HepG2 (cell line): Measurements from ENCODE around the gene HDLBP. TPM values are rescaled to one million over a fixed set of nuclear protein-coding genes. Genes with fewer than 3 reads are reported as not detected.

Source experiments
- ARID4A ChIP-seq: sonication (generic); formaldehyde crosslinking; IDR thresholded peaks from 2 replicates; pipeline ENCODE4 v1.5.0; 2020; ENCODE audit warnings: mild to moderate bottlenecking, missing genetic modification reagents, borderline replicate concordance
- ATF7-NPFF ChIP-seq: sonication (generic); formaldehyde crosslinking; IDR thresholded peaks from 2 replicates; pipeline ENCODE4 v1.8.1; 2023; ENCODE audit warnings: mild to moderate bottlenecking, low read depth, missing genetic modification reagents, moderate library complexity
- CREB1 ChIP-seq, 2 experiments: fragments of 450-650 bp in 1 of 2; IDR thresholded peaks; 2 replicates each; pipeline ENCODE4 v1.6.1; 2016 to 2017; ENCODE audit warnings: control low read depth in 1 of 2, mild to moderate bottlenecking in 1 of 2, missing compliant biosample characterization in 1 of 2, missing genetic modification characterization in 1 of 2
- DNMT3B ChIP-seq: conservative IDR thresholded peaks from 2 replicates; pipeline ENCODE4 v1.6.1; 2016; ENCODE audit warnings: missing biosample characterization, control low read depth
- GPN1 ChIP-seq: sonication (generic); formaldehyde crosslinking; IDR thresholded peaks from 2 replicates; pipeline ENCODE4 v1.5.1; 2020; ENCODE audit warnings: missing genetic modification reagents, borderline replicate concordance
- MXD3 ChIP-seq: IDR thresholded peaks from 2 replicates; pipeline ENCODE4 v1.6.1; 2016; ENCODE audit warnings: mild to moderate bottlenecking, missing biosample characterization, missing genetic modification reagents
- MXD4 ChIP-seq: IDR thresholded peaks from 2 replicates; pipeline ENCODE4 v1.6.1; 2016; ENCODE audit warnings: mild to moderate bottlenecking, missing biosample characterization, missing genetic modification reagents
- POGK ChIP-seq: sonication (generic); formaldehyde crosslinking; conservative IDR thresholded peaks from 2 replicates; pipeline ENCODE4 v1.8.0; 2022; ENCODE audit warnings: mild to moderate bottlenecking, moderate library complexity, missing genetic modification reagents
- SMAD1 ChIP-seq: sonication (generic); formaldehyde crosslinking; IDR thresholded peaks from 2 replicates; pipeline ENCODE4 v1.4.0; 2020; ENCODE audit warnings: missing genetic modification reagents, low read depth, mild to moderate bottlenecking, borderline replicate concordance
- SMYD3 ChIP-seq: sonication (generic); formaldehyde crosslinking; IDR thresholded peaks from 2 replicates; pipeline ENCODE4 v1.8.1; 2023; ENCODE audit warnings: mild to moderate bottlenecking, missing genetic modification reagents
- YEATS4 ChIP-seq: sonication (generic); formaldehyde crosslinking; IDR thresholded peaks from 2 replicates; pipeline ENCODE4 v1.4.0; 2020; ENCODE audit warnings: missing genetic modification reagents, borderline replicate concordance
- ZFP91 ChIP-seq: sonication (generic); formaldehyde crosslinking; IDR thresholded peaks from 2 replicates; pipeline ENCODE4 v1.9.0; 2022; ENCODE audit warnings: missing genetic modification reagents, mild to moderate bottlenecking, borderline replicate concordance
- ZNF101 ChIP-seq: sonication (generic); formaldehyde crosslinking; IDR thresholded peaks from 2 replicates; pipeline ENCODE4 v1.4.0; 2020; ENCODE audit warnings: mild to moderate bottlenecking, low read depth, missing genetic modification reagents, borderline replicate concordance
- ZNF580 ChIP-seq: IDR thresholded peaks from 2 replicates; pipeline ENCODE4 v1.6.1; 2016; ENCODE audit warnings: low read depth, borderline replicate concordance
- ZNF83 ChIP-seq: sonication (generic); formaldehyde crosslinking; IDR thresholded peaks from 2 replicates; pipeline ENCODE4 v1.4.0; 2020; ENCODE audit warnings: missing genetic modification reagents, mild to moderate bottlenecking, borderline replicate concordance
- ZNF891 ChIP-seq: sonication (generic); formaldehyde crosslinking; IDR thresholded peaks from 2 replicates; pipeline ENCODE4 v1.5.0; 2020; ENCODE audit warnings: mild to moderate bottlenecking, missing genetic modification reagents
- polyA plus RNA-seq, 8 experiments: library from polyadenylated mRNA; depleted of rRNA in 3 of 8; stranded (reverse) in 7 of 8; unstranded in 1 of 8; fragments of >200 nt; fragmentation: Illumina TruSeq in 4 of 8; extraction: Trizol in 4 of 8; gene quantifications; 2 replicates each; pipeline versions ENCODE4 v1.2.1 to v1.2.3, GENCODE V29; 2011 to 2016; ENCODE audit warnings: low read depth in 4 of 8, missing spikeins in 1 of 8, mixed read lengths in 1 of 8; ENCODE audit not compliant: insufficient read depth in 1 of 8
- total RNA-seq, 5 experiments: library from RNA; depleted of rRNA; stranded (reverse); fragments of >200 nt; fragmentation: Illumina TruSeq; extraction: Trizol; gene quantifications; 2 replicates each; pipeline ENCODE4 v1.2.3, GENCODE V29; 2016; ENCODE audit warnings: low read depth in 1 of 5

Gene HDLBP
- total and polyA plus RNA-seq, 2 of the 13 experiments (the other 11 are each of a cell fraction or from before 2014, with no cell fraction given): 464 to 707 TPM

GRCh38 chr2:241354668-241355658 lies 39.5 kb upstream of the HDLBP start (continued):
- no peak for TF ChIP-seq ZNF101 (CRISPR knock-in tag)
- peak; percentile 18; the same call in 1 of the 2 replicates for TF ChIP-seq MXD3
- peak; percentile 72 for TF ChIP-seq ARID4A (CRISPR knock-in tag)
- TF ChIP-seq ZNF580 (CRISPR knock-in tag): no peak
- 0 out of 2 replicates have a peak, but pooled peaks have one; percentile 69 for TF ChIP-seq DNMT3B (CRISPR knock-in tag)
- TF ChIP-seq SMYD3 (CRISPR knock-in tag): no peak
- TF ChIP-seq YEATS4 (CRISPR knock-in tag): peak; percentile 54; the same call in 1 of the 2 replicates
- no peak for TF ChIP-seq ZNF83 (CRISPR knock-in tag)
- no peak; the same call in 1 of the 2 replicates for TF ChIP-seq SMAD1 (CRISPR knock-in tag)
- peak; percentile 73; the same call in 1 of the 2 replicates for TF ChIP-seq ATF7-NPFF (CRISPR knock-in tag)
- TF ChIP-seq ZNF891 (CRISPR knock-in tag): 0 out of 2 replicates have a peak, but pooled peaks have one; percentile 24
- TF ChIP-seq ZFP91 (CRISPR knock-in tag): peak; percentile 89
- TF ChIP-seq POGK: peak; percentile 61; the same call in 1 of the 2 replicates
- 0 out of 2 replicates have a peak, but pooled peaks have one; percentile 24 for TF ChIP-seq MXD4
- TF ChIP-seq CREB1 (IDR thresholded peaks at IDR 0.05): no peak
- no peak for TF ChIP-seq CREB1 (CRISPR knock-in tag; IDR thresholded peaks at IDR 0.05)
- TF ChIP-seq GPN1 (CRISPR knock-in tag): peak; percentile 59; the same call in 1 of the 2 replicates
